Body of pancreas (tissue), 4 donors: ENCODE measurements around the gene MYO1H.

Experiments
- CTCF ChIP-seq, 7 experiments: fragments of 450-650 bp in 4 of 7; fragments of 200-600 bp in 3 of 7; sonication (generic) in 3 of 7; IDR thresholded peaks; one replicate each; pipeline ENCODE4 v1.5.1; 2016 to 2019; ENCODE audit warnings: antibody characterized with exemption in 7 of 7
- POLR2A ChIP-seq, 3 donors: fragments of 450-650 bp; IDR thresholded peaks; one replicate each; pipeline ENCODE4 v1.6.1; 2016; ENCODE audit warnings: antibody characterized with exemption in 3 of 3, mild to moderate bottlenecking in 2 of 3

- TF ChIP-seq CTCF (IDR thresholded peaks at IDR 0.05) = no peak
- no peak for TF ChIP-seq POLR2A (IDR thresholded peaks at IDR 0.05)
These were observed 11.1 kb upstream of the MYO1H start for GRCh38 chr12:109336593-109336992.
